Measurements from ENCODE around the gene GPC6. TPM values are rescaled to one million over a fixed set of nuclear protein-coding genes. Genes with fewer than 3 reads are reported as not detected.

The GPC6 gene
- total and polyA plus RNA-seq, 2 experiments from 2014 or later = 26.0 to 92.8 TPM

DNA sequence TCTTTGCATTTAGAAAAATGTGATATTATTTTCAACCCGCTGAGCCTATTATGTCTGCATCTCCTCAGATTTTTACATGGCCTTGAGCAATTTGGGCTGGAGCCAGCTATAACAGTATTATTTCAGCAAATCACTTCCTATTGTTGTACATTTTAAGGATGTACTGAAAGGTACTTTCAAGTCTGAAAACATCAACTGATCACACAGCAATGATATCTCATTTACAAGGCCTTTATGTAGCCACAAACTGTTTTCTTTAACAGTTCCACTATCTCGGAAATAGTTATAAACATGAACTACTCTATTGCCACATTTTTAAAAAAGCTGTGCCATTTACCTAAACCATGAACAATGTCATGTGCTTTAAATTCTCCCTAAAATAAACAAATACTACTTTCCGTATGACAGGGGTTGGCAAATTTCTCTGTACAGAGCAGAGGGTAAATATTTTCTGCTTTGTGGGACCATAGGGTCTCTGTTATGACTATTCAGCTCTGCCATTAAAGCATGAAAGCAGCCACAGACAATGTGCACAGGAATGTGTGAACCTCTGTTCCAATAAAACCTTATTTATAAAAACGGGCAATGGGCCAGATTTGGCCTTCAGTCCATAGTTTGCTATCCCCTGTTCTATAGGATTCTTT is 560.4 kb downstream of the GPC6 start:
- no peak for TF ChIP-seq EZH2 (IDR thresholded peaks at IDR 0.05; ENCODE audit: borderline replicate concordance)
- TF ChIP-seq, protein P1, sequence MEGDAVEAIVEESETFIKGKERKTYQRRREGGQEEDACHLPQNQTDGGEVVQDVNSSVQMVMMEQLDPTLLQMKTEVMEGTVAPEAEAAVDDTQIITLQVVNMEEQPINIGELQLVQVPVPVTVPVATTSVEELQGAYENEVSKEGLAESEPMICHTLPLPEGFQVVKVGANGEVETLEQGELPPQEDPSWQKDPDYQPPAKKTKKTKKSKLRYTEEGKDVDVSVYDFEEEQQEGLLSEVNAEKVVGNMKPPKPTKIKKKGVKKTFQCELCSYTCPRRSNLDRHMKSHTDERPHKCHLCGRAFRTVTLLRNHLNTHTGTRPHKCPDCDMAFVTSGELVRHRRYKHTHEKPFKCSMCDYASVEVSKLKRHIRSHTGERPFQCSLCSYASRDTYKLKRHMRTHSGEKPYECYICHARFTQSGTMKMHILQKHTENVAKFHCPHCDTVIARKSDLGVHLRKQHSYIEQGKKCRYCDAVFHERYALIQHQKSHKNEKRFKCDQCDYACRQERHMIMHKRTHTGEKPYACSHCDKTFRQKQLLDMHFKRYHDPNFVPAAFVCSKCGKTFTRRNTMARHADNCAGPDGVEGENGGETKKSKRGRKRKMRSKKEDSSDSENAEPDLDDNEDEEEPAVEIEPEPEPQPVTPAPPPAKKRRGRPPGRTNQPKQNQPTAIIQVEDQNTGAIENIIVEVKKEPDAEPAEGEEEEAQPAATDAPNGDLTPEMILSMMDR (IDR thresholded peaks at IDR 0.05; ENCODE audit: poor library complexity) = no peak
- no peak for TF ChIP-seq EZH2phosphoT487 (IDR thresholded peaks at IDR 0.05; ENCODE audit: low read depth, severe bottlenecking, unreplicated experiment)

DNA sequence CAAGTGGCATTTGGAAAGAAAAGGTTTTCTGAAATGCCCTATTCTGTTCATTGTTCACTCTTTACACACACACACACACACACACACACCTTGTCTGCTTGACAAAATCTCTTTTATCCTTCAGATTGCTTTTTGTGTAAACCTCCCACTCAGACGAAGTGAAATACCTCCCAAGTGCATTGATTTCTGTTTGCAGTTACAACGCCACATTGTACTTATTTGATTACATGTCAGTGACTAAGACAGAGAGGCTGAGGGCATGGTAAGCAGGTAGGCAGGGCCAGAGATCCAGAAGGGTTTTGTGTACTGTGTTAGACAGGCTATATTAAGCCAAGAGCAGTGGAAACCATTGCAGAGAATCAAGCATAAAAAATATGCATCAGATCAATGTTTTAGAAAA is 561.8 kb downstream of the GPC6 start:
- Histone ChIP-seq H3K9me2 (replicated peaks; ENCODE audit: insufficient read depth) (no peaks in the 10 kb centered on the region), H4K20me1 (ENCODE audit: insufficient read depth, poor library complexity, severe bottlenecking) (no peaks in the 10 kb centered on the region), H3K4me3 (no peak overlapping the region), H3K4me1 (ENCODE audit: insufficient read depth) (no peaks in the 10 kb centered on the region), H2AFZ (no peak overlapping the region), H3K4me2 (no peak overlapping the region), H3K27me3 (no peaks in the 10 kb centered on the region), H3K9me3 (ENCODE audit: low read depth) (no peaks in the 10 kb centered on the region), H3K79me2 (peaks cover 14% of the 10 kb centered on the region), H3K36me3 (replicated peaks; ENCODE audit: insufficient read depth, low read depth) (no peaks in the 10 kb centered on the region), H3K27ac (no peak overlapping the region)
- TF ChIP-seq EZH2 (IDR thresholded peaks at IDR 0.05; ENCODE audit: borderline replicate concordance) = no peak
- TF ChIP-seq, protein P1 (IDR thresholded peaks at IDR 0.05; ENCODE audit: poor library complexity) = no peak
- no peak for TF ChIP-seq EZH2phosphoT487 (IDR thresholded peaks at IDR 0.05; ENCODE audit: low read depth, severe bottlenecking, unreplicated experiment)
- 53% methylated on average over 2 of the region's 2 CpGs for WGBS (ENCODE audit: low lambda C conversion rate, missing lambda C conversion rate)
- no peak for DNase-seq (ENCODE audit: low spot score)

More for the DNA sequence above, 560.4 kb downstream of the GPC6 start:
- no peaks in the 10 kb centered on the region for H3K4me1 ChIP-seq (ENCODE audit: insufficient read depth)
- no peaks in the 10 kb centered on the region for H4K20me1 ChIP-seq (ENCODE audit: insufficient read depth, poor library complexity, severe bottlenecking)
- 61% methylated on average over 4 of the region's 4 CpGs for WGBS (ENCODE audit: low lambda C conversion rate, missing lambda C conversion rate)
- H3K27ac ChIP-seq = no peak overlapping the region
- H3K4me3 ChIP-seq = no peak overlapping the region
- H3K9me3 ChIP-seq (ENCODE audit: low read depth) = no peaks in the 10 kb centered on the region
- H3K9me2 ChIP-seq (replicated peaks; ENCODE audit: insufficient read depth) = no peaks in the 10 kb centered on the region
- DNase-seq (ENCODE audit: low spot score) = no peak
- H3K79me2 ChIP-seq = peaks cover 14% of the 10 kb centered on the region
- H3K27me3 ChIP-seq = no peaks in the 10 kb centered on the region
- no peak overlapping the region for H2AFZ ChIP-seq
- H3K4me2 ChIP-seq = no peak overlapping the region
- H3K36me3 ChIP-seq (replicated peaks; ENCODE audit: insufficient read depth, low read depth) = no peaks in the 10 kb centered on the region

DNA sequence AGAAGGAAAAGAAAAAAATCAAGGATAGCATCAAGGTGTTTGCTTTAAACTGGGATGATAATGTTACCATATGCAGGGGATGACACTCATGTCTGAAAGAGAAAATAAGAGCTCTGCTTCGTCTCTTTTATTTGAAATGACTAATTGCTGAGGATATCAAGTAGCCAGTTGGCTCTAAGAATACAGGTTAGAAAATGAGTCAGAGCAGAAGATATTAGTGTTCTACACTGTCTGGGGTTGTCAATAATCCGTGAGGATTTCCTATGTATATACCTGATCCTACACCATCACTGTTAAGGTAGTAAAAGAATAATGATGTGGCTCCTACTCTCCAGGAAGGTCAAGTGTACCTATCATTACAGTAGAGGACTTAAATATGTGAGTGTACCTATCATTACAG is 562.5 kb downstream of the GPC6 start:
- Histone ChIP-seq H3K4me3 (no peak overlapping the region), H3K4me2 (no peak overlapping the region), H3K4me1 (ENCODE audit: insufficient read depth) (no peaks in the 10 kb centered on the region), H3K79me2 (peaks cover 14% of the 10 kb centered on the region), H2AFZ (no peak overlapping the region), H3K27ac (no peak overlapping the region), H4K20me1 (ENCODE audit: insufficient read depth, poor library complexity, severe bottlenecking) (no peaks in the 10 kb centered on the region), H3K27me3 (no peaks in the 10 kb centered on the region), H3K9me3 (ENCODE audit: low read depth) (no peaks in the 10 kb centered on the region), H3K36me3 (replicated peaks; ENCODE audit: insufficient read depth, low read depth) (no peaks in the 10 kb centered on the region), H3K9me2 (replicated peaks; ENCODE audit: insufficient read depth) (no peaks in the 10 kb centered on the region)
- WGBS (ENCODE audit: low lambda C conversion rate, missing lambda C conversion rate) = 93% methylated on average over 2 of the region's 2 CpGs
- TF ChIP-seq EZH2 (IDR thresholded peaks at IDR 0.05; ENCODE audit: borderline replicate concordance) = no peak
- TF ChIP-seq, protein P1 (IDR thresholded peaks at IDR 0.05; ENCODE audit: poor library complexity) = no peak
- no peak for TF ChIP-seq EZH2phosphoT487 (IDR thresholded peaks at IDR 0.05; ENCODE audit: low read depth, severe bottlenecking, unreplicated experiment)
- DNase-seq (ENCODE audit: low spot score) = no peak
